ENCODE results near the gene DPP6.

Gene DPP6

GRCh38 chr7:154905146-154905545 lies 852.9 kb downstream of the DPP6 start:
- DNase-seq = no peak

GRCh38 chr7:154905615-154906014 lies 853.4 kb downstream of the DPP6 start:
- no peak for DNase-seq

GRCh38 chr7:154906201-154906600 lies 854.0 kb downstream of the DPP6 start:
- DNase-seq = no peak

- DNase-seq = no peak
Observed at GRCh38 chr7:154906736-154907355, 854.6 kb downstream of the DPP6 start.

GRCh38 chr7:154907651-154908620 lies 855.7 kb downstream of the DPP6 start:
- no peak for DNase-seq

- no peak for DNase-seq
Observed at GRCh38 chr7:154909241-154910105, 857.3 kb downstream of the DPP6 start.

GRCh38 chr7:154910125-154910524 lies 857.9 kb downstream of the DPP6 start:
- no peak for DNase-seq

- no peak for DNase-seq
Observed at GRCh38 chr7:154910977-154911376, 858.8 kb downstream of the DPP6 start.

GRCh38 chr7:154911411-154911810 lies 859.2 kb downstream of the DPP6 start:
- DNase-seq = no peak

GRCh38 chr7:154911862-154912455 lies 859.8 kb downstream of the DPP6 start:
- DNase-seq = no peak

GRCh38 chr7:154912871-154913637 lies 860.9 kb downstream of the DPP6 start:
- no peak for DNase-seq

- DNase-seq = peak; percentile 83
Observed at GRCh38 chr7:154913638-154914307, 861.6 kb downstream of the DPP6 start.

- DNase-seq = no peak
Observed at GRCh38 chr7:154914308-154914995, 862.3 kb downstream of the DPP6 start.

GRCh38 chr7:154914996-154915380 lies 862.8 kb downstream of the DPP6 start:
- peak; percentile 35 for DNase-seq

GRCh38 chr7:154915600-154915999 lies 863.4 kb downstream of the DPP6 start:
- DNase-seq = no peak

GRCh38 chr7:154916381-154916780 lies 864.2 kb downstream of the DPP6 start:
- DNase-seq = no peak

- no peak for DNase-seq
Observed at GRCh38 chr7:154916856-154917807, 864.9 kb downstream of the DPP6 start.

GRCh38 chr7:154917808-154918160 lies 865.6 kb downstream of the DPP6 start:
- no peak for DNase-seq

GRCh38 chr7:154918266-154918665 lies 866.1 kb downstream of the DPP6 start:
- no peak for DNase-seq

- DNase-seq = no peak
Observed at GRCh38 chr7:154918741-154919140, 866.5 kb downstream of the DPP6 start.
